Loucy (cell line): Measurements from ENCODE around the gene ANKRD33.

ENCODE experiments used
- CTCF ChIP-seq: fragments of 200-600 bp; sonication (generic); conservative IDR thresholded peaks from 2 replicates; pipeline ENCODE4 v1.5.1; 2014; ENCODE audit warnings: mild to moderate bottlenecking, antibody characterized with exemption, low read length
- EZH2phosphoT487 ChIP-seq: fragments of 200-600 bp; IDR thresholded peaks from 2 replicates; pipeline ENCODE4 v1.6.1; 2018; ENCODE audit warnings: antibody characterized with exemption, mild to moderate bottlenecking, moderate library complexity, borderline replicate concordance

- TF ChIP-seq CTCF (no peak), EZH2phosphoT487 (no peak)
Observed at GRCh38 chr12:51921017-51921725, 33.3 kb downstream of the ANKRD33 start.
